Breast epithelium (tissue), 4 donors: ENCODE measurements around the gene ZNF761. TPM values are rescaled to one million over a fixed set of nuclear protein-coding genes. Genes with fewer than 3 reads are reported as not detected.
"Not testable (repeated sequence)": the region's sequence is repeated elsewhere in the genome, so short reads cannot be mapped to it uniquely, and the experiment has no call there.

ENCODE experiments used
- DNase-seq, 2 donors: peaks; one replicate each; pipeline ENCODE4 v3.0.0-alpha.2; 2019; ENCODE audit warnings: low spot score in 2 of 2
- H3K27ac ChIP-seq, 2 donors: fragments of 200-600 bp; sonication (generic) in 1 of 2; one replicate each; pipeline ENCODE4 v1.5.1; 2016 to 2019; ENCODE audit warnings: mild to moderate bottlenecking in 1 of 2
- H3K27me3 ChIP-seq, 2 donors: fragments of 200-600 bp; sonication (generic) in 1 of 2; one replicate each; pipeline versions ENCODE4 v1.5.1 to v1.6.0; 2017 to 2019; ENCODE audit warnings: control low read depth in 1 of 2, mild to moderate bottlenecking in 1 of 2
- H3K36me3 ChIP-seq: fragments of 200-600 bp; one replicate; pipeline ENCODE4 v1.5.1; 2019
- H3K4me1 ChIP-seq, 2 donors: fragments of 200-600 bp; sonication (generic); one replicate each; pipeline ENCODE4 v1.5.1; 2016 to 2019; ENCODE audit warnings: control low read depth in 1 of 2
- H3K4me3 ChIP-seq, 3 donors: fragments of 200-600 bp; sonication (generic); 1 replicate in 2 of 3; 2 replicates in 1 of 3; pipeline ENCODE4 v1.5.1; 2016 to 2019; ENCODE audit warnings: mild to moderate bottlenecking in 3 of 3, moderate library complexity in 2 of 3
- H3K9me3 ChIP-seq, 2 donors: fragments of 200-600 bp; sonication (generic) in 1 of 2; one replicate each; pipeline ENCODE4 v1.5.1; 2016 to 2019; ENCODE audit warnings: control low read depth in 1 of 2
- POLR2A ChIP-seq: fragments of 450-650 bp; IDR thresholded peaks from one replicate; pipeline ENCODE4 v1.6.1; 2016; ENCODE audit warnings: antibody characterized with exemption, mild to moderate bottlenecking, moderate library complexity
- POLR2AphosphoS5 ChIP-seq, 3 donors: sonication (generic); formaldehyde crosslinking; IDR thresholded peaks; one replicate each; pipeline ENCODE4 v1.6.1; 2017; ENCODE audit warnings: antibody characterized with exemption in 3 of 3
- intact Hi-C: fragments of 100-400 bp; cut with DNase I; formaldehyde crosslinking; loops from one replicate; pipeline ENCODE4 v1.15.1; 2023; ENCODE audit warnings: low total_unique reads
- total RNA-seq, 3 donors: library from RNA; depleted of rRNA; stranded (reverse); fragments of >200 nt; gene quantifications; one replicate each; pipeline ENCODE4 v1.1.0, GENCODE V29; 2016
- TF ChIP-seq, protein P1 (sequence below), 3 donors: fragments of 450-650 bp; IDR thresholded peaks; one replicate each; pipeline ENCODE4 v1.5.1; 2016 to 2017; ENCODE audit warnings: antibody characterized with exemption in 3 of 3, mild to moderate bottlenecking in 3 of 3, moderate library complexity in 3 of 3

The ZNF761 gene
- total RNA-seq, 3 donors from 2014 or later: 14.1 to 20.9 (median 17.0) TPM

DNA sequence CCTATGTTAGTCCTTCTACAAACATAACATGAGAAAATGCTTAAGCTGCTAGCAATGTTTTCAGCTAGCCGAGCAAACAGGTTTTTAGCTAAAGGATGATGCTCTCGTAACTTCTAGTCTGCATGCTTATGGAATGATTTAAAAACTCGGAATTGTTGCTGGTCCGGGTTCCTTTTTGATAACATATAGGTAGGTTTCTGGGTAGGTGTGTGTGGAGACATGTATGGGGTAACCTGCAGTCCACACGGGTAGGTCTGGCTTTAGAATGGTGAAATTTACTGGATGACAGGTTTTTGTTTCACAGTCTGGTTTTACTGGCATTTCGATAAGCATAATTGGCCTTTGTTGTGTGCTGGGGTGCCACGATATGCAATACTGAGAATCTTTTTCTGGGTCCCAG, 40.1 kb downstream of the ZNF761 start:
- Histone ChIP-seq H3K4me1 (no peaks in the 10 kb centered on the region), H3K9me3 (peaks cover 13 to 17% of the 10 kb centered on the region in 2 donors), H3K4me3 (no peak overlapping the region), H3K27ac (no peak overlapping the region), H3K27me3 (no peaks in the 10 kb centered on the region), H3K36me3 (no peaks in the 10 kb centered on the region)
- DNase-seq: no peak
- TF ChIP-seq, protein P1, sequence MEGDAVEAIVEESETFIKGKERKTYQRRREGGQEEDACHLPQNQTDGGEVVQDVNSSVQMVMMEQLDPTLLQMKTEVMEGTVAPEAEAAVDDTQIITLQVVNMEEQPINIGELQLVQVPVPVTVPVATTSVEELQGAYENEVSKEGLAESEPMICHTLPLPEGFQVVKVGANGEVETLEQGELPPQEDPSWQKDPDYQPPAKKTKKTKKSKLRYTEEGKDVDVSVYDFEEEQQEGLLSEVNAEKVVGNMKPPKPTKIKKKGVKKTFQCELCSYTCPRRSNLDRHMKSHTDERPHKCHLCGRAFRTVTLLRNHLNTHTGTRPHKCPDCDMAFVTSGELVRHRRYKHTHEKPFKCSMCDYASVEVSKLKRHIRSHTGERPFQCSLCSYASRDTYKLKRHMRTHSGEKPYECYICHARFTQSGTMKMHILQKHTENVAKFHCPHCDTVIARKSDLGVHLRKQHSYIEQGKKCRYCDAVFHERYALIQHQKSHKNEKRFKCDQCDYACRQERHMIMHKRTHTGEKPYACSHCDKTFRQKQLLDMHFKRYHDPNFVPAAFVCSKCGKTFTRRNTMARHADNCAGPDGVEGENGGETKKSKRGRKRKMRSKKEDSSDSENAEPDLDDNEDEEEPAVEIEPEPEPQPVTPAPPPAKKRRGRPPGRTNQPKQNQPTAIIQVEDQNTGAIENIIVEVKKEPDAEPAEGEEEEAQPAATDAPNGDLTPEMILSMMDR (IDR thresholded peaks at IDR 0.05): no peak
- no peak for TF ChIP-seq POLR2AphosphoS5 (IDR thresholded peaks at IDR 0.05)
- TF ChIP-seq POLR2A: no peak
- intact Hi-C loops: no loop called here

DNA sequence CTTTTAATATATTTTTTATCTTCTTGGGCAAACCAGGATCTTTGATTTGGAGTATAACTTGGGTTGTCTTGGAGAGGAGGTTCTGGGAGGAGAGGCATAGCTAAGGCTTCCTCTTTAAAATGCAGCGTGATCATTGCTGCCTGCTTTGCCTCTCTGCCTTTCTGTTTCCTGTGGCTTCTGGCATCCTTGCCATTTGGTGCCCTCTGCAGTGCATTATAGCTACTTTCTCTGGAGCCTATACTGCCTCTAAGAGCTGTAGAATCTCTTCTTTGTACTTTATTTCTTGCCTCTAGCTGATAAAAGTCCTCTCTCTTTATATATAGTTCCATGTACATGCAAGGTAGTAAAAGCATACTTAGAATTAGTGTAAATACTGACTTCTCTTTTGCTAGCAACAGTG, 43.0 kb downstream of the ZNF761 start:
- intact Hi-C loops, DNase-seq, H3K27ac ChIP-seq, H3K27me3 ChIP-seq, H3K4me1 ChIP-seq, H3K36me3 ChIP-seq, H3K4me3 ChIP-seq: not testable (repeated sequence)
- peaks cover 31 to 37% of the 10 kb centered on the region in 2 donors for H3K9me3 ChIP-seq

DNA sequence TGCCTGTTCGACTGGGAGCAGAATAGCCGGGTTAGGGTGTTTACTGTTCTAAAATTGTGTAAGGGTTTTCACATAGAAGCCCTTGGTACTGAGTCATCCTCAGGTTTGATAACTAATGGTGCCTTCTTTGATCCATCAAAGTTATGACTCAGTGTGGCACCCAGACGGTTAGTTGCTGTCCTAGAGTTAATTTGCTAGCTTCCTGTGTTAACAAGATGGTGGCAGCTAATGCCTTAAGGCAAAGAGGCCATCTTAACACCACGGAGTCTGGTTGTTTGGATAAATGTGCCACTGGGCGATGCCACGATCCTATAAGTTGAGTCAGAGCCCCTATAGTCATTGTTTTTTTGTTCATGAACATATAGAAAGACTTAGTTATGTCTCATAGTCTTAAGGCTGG, 43.7 kb downstream of the ZNF761 start:
- H3K27ac ChIP-seq, H3K27me3 ChIP-seq, H3K4me3 ChIP-seq, H3K4me1 ChIP-seq, H3K36me3 ChIP-seq, intact Hi-C loops, DNase-seq: not testable (repeated sequence)
- peaks cover 35 to 43% of the 10 kb centered on the region in 2 donors for H3K9me3 ChIP-seq

DNA sequence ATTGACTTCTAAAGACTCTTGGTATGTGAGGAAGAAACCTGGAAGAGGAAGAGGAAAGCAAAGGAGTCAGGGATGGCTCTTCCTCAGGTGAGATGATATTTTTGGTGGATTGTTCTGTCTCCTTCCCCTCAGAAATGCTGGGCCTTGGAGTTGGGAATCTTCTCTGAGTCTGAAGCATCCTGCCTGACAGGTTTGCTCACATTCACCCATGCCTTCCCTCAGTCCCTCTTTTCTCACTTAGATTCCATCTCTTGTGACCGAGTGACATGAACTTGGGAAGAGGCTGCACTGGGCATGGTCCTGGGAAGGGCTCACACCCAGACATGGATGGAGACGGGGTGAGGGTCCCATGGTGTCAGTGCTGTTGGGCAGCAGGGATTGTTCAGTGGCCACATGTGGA, 52.0 kb downstream of the ZNF761 start:
- DNase-seq, H3K4me3 ChIP-seq, intact Hi-C loops, H3K36me3 ChIP-seq, H3K4me1 ChIP-seq, H3K27ac ChIP-seq, H3K27me3 ChIP-seq: not testable (repeated sequence)
- peaks cover 42 to 50% of the 10 kb centered on the region in 2 donors for H3K9me3 ChIP-seq

DNA sequence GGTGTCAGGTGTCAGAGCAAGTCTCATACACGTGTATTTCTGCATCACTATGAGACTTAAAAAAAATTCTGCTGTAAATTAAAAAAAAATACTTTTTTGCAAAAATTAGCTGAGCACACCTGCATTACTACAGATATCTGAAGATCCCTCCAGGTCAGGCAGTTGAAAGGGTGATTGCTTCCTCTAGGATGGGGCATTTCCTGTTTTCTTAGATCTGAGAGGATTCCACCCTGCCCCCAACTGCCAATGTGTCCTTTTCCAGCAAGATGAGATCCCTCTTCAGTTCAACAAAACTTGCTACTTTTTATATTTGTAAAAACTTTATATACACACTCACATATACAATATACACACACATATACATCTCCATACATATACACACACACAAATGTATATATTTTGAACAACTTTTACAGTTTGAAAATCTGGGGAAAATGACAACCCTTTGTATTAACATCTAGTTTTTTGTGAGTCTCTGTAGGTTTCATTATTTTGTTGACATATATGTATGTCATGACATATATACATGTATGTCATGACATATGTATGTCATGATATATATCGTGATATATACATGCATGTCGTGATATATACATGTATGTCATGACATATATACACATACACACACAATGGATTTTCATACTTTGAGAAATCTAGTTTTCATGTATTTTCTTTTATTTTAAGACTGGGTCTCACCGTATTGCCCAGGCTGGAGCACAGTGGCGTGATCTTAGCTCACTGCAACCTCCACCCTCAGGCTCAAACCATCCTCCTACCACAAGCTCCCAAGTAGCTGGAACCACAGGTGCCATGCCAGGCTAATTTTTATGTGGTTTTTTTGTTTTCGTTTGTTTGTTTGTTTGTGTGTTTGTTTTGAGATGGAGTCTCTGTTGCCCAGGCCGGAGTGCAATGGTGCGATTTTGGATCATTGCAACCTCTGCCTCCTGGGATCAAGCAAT, 53.5 kb downstream of the ZNF761 start:
- no peak for TF ChIP-seq POLR2A
- TF ChIP-seq, protein P1 (IDR thresholded peaks at IDR 0.05): no peak
- TF ChIP-seq POLR2AphosphoS5 (IDR thresholded peaks at IDR 0.05): no peak
- no peaks in the 10 kb centered on the region for H3K36me3 ChIP-seq

DNA sequence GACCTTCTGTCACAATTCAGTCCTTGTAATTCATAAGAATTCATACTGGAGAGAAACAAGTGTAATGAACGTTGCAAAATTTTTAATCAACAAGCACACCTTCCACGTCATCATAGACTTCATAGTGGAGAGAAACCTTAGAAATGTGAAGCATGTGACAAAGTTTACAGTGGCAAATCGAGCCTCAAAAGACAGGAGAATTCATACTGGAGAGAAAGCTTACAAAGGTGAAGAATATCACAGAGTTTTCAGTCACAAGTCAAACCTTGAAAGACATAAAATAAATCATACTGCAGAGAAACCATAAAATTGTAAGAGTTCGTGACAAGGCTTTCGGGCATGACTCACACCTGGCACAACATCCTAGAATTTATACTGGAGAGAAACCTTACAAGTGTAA, 60.4 kb downstream of the ZNF761 start:
- Histone ChIP-seq H3K27ac (no peak overlapping the region), H3K4me1 (no peaks in the 10 kb centered on the region), H3K27me3 (no peaks in the 10 kb centered on the region), H3K36me3 (no peaks in the 10 kb centered on the region), H3K9me3 (peaks cover 27 to 80% of the 10 kb centered on the region in 2 donors), H3K4me3 (no peak overlapping the region)
- no peak for DNase-seq
- intact Hi-C loops: no loop called here
- TF ChIP-seq, protein P1 (IDR thresholded peaks at IDR 0.05): no peak
- TF ChIP-seq POLR2AphosphoS5 (IDR thresholded peaks at IDR 0.05): no peak
- TF ChIP-seq POLR2A: no peak

More for the DNA sequence above, 53.5 kb downstream of the ZNF761 start:
- peaks cover 40 to 52% of the 10 kb centered on the region in 2 donors for H3K9me3 ChIP-seq
- no peak overlapping the region for H3K4me3 ChIP-seq
- intact Hi-C loops: no loop called here
- H3K4me1 ChIP-seq: no peaks in the 10 kb centered on the region
- no peaks in the 10 kb centered on the region for H3K27me3 ChIP-seq
- DNase-seq: no peak
- H3K27ac ChIP-seq: no peak overlapping the region

DNA sequence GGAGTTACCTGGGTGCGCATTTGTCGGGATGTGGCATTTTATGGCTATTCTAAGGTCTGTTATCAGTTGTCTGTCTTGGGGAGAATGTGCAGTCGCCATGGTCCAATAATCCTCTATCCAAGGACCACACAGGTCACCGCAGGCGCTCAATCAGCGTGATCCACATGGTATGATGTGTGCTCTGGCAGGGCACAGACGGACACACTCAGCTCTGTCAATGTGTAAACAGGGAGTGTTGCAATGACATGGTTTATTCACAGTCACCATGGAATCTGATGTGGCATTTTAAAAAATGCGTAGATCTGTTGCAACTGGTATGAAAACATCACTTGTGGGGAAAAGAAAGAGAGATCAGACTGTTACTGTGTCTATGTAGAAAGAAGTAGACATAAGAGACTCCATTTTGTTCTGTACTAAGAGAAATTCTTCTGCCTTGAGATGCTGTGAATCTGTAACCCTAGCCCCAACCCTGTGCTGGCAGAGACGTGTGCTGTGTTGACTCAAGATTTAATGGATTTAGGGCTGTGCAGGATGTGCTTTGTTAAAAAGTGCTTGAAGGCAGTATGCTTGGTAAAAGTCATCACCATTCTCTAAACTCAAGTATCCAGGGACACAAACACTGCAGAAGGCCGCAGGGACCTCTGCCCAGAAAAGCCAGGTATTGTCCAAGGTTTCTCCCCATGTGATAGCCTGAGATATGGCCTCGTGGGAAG, 65.7 kb downstream of the ZNF761 start:
- H3K27ac ChIP-seq, intact Hi-C loops, H3K27me3 ChIP-seq, H3K4me3 ChIP-seq, H3K4me1 ChIP-seq, H3K36me3 ChIP-seq, DNase-seq: not testable (repeated sequence)
- peaks cover 14 to 30% of the 10 kb centered on the region in 2 donors for H3K9me3 ChIP-seq

DNA sequence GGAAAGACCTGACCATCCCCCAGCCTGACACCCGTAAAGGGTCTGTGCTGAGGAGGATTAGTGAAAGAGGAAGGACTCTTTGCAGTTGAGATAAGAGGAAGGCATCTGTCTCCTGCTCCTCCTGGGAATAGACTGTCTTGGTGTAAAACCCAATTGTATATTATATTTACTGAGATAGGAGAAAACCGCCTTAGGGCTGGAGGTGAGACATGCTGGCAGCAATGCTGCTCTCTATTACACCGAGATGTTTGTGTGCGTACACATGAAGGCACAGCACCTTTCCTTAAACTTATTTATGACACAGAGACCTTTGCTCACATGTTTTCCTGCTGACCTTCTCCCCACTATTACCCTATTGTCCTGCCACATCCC, 66.2 kb downstream of the ZNF761 start:
- not testable (repeated sequence) for H3K4me3 ChIP-seq, H3K27me3 ChIP-seq, H3K36me3 ChIP-seq

DNA sequence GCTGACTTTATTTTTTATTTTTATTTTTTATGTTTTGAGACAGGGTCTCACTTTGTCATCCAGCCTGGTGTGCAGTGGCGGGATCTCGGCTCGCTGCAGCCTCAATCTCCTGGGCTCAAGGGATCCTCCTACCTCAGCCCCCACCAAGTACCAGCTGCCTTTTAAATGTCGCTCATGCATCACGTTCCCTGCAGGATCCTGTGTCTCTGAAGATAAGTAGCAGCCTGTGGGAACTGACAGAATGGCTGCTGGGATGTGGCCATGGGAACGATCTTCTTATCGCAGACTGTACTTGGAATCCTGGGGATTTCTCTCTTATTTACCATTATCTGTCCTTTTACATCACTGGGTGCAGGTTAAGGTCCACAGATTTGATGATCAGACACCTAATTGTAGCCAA, 71.4 kb downstream of the ZNF761 start:
- H3K4me3 ChIP-seq, DNase-seq, H3K27me3 ChIP-seq, H3K9me3 ChIP-seq, H3K27ac ChIP-seq, H3K4me1 ChIP-seq, intact Hi-C loops, H3K36me3 ChIP-seq: not testable (repeated sequence)

More for the DNA sequence above, 66.2 kb downstream of the ZNF761 start:
- DNase-seq, H3K4me1 ChIP-seq, intact Hi-C loops: not testable (repeated sequence)
- Histone ChIP-seq H3K27ac (peak overlapping the region in 1 of 2 donors; percentile 25), H3K9me3 (peaks cover 14 to 25% of the 10 kb centered on the region in 2 donors)
